KBM-7 (cell line): ENCODE measurements around the gene IARS2.
A peak's percentile ranks its signal among the peaks of the same experiment; 100 is the strongest.
"Not testable (repeated sequence)": the region's sequence is repeated elsewhere in the genome, so short reads cannot be mapped to it uniquely, and the experiment has no call there.

Experiments
- DNase-seq: peaks from one replicate; pipeline ENCODE4 v3.0.0-alpha.2; 2015
- in situ Hi-C: fragments of 300-500 bp; cut with MboI; formaldehyde crosslinking; loops from 2 replicates; pipeline ENCODE4 v1.14.3; 2020; ENCODE audit warnings: low sequenced_read_pairs, low pct_unique_long_range_greater_than_20kb, mixed read lengths

IARS2 gene

DNA sequence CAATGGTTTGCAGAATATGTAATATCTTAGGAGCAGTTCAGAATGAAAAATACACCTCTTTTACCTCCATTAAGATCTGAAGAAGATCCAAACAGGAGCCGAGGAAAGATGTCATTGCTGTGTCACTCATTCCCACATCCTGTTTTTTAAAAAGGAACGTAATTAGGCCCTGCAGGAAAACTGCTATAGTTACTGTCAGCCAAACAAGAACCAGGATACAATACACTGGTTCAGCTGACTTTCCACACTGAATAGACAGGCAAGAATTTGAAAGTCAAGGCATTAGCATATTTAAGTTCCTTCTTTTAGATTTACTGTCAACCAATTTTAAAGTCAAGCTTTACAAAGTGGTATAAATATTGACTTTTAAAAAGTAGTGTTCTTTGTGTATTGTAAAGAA is 63.8 kb downstream of the IARS2 start:
- in situ Hi-C loops, result no loop called here

DNA sequence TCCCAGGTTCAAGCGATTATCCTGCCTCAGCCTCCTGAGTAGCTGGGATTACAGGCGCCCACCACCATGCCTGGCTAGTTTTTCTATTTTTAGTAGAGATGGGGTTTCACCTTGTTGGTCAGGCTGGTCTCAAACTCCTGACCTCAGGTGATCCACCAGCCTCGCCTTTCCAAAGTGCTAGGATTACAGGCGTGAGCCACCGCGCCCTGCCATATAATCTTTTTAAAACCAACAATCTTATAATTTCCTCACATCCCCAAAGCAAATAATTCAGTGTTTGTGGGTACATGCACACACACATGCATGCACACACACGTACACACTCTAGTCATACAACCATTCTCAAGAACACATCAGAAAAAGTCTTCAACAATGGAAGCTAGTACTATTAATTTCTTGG is 64.6 kb downstream of the IARS2 start:
- in situ Hi-C loops, DNase-seq: not testable (repeated sequence)

More for the DNA sequence above, 63.8 kb downstream of the IARS2 start:
- DNase-seq, result no peak

DNA sequence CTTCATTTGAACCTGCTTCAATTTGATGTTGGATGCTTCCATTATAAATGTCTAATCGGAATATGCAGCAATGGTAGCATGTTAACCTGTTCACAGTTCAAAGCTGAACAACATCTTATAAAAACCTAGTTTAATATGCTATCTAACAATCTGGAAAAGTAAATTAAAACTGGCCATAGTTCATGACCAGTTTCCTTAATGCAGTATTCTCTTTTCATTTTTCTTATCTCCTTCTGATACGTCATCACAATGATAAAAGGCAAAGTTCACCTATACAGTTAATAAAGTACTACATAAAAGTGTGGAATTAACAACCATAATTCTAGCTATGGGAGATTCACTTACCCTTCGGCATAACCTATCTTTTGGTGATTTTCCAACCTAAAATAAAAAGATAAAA is 65.1 kb downstream of the IARS2 start:
- DNase-seq, result no peak
- in situ Hi-C loops, result no loop called here

DNA sequence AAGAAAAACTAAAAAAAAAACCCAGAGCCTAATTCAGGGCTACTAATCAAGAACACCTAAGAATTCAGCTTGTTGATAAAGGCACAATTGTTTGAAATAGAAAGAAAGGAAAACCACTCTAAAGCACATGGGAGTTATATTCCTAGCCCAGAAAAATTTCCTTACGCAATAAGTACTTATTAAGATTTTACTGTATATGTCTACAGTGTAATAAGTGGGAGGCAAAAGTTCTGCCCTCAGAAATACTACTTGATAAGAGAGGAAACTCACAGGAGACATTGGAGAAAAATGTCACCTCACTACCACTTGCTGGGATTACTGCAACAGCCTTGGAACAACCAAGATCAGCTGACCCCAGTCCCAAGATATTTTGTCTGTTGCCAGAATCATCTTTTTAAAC is 66.1 kb downstream of the IARS2 start:
- in situ Hi-C loops, result no loop called here
- DNase-seq, result no peak

DNA sequence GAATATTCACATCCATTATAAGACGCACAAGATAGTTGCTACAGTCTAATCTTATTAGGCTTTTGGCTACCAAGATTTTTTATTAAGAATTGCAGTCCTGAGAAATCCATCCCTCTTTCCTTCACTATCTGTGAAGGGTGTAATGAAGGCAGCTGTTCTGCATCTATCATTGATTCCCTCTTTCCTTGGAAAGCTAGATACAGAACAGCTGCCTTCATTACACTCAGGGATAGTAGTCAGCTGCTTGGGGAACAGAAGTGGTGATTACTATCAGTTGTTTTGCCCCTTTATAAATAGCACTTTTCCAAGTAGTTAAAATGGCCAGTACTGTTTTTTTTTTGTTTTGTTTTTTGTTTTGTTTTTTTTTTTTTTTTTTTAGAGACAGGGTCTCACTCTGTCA is 70.2 kb downstream of the IARS2 start:
- in situ Hi-C loops, result no loop called here
- DNase-seq, result no peak

DNA sequence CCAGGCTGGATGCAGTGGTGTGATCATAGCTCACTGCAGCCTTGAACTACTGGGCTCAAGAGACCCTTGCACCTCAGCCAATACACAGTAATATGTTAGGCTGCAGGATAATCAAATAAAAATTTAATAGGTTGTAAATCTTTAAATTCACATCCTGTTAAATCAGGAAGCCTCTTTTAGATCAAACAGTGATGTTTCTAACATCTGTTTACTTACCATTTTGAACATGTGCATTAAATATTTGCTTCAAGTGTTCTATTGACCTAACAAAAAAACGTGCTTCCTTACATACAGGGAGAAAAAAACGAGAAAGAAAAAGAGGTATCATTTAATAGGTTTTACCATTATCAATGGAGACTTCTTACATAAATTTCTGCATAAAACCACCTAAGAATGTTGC is 70.6 kb downstream of the IARS2 start:
- DNase-seq, result no peak
- in situ Hi-C loops, result no loop called here

DNA sequence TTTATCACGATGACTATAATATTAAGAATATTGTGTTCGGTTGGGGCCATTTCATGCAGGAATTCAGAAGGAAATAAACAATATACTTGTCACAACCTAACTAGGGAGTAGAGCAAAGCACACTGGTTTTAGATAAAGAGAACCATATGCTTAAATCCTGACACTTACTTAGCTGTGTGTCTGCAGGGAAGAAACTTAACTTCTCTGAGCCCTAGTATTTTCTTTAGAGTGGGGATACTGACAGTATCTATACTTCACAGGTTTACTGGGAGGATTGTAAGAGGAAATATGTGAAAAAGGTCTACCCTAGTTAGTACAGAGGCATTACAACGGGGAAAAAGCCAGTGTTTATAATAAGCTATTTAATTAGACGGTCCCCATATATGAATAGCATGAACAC is 72.9 kb downstream of the IARS2 start:
- no peak for DNase-seq
- in situ Hi-C loops, result no loop called here

DNA sequence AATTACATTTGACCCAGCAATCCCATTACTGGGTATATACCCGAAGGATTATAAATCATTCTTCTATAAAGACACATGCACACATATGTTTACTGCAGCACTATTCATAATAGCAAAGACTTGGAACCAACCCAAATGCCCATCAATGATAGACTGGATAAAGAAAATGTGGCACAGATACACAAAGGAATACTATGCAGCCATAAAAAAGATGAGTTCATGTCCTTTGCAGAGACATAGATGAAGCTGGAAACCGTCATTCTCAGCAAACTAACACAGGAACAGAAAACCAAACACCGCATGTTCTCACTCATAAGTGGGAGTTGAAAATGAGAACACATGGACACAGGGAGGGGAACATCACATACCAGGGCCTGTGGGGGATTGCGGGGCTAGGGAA is 76.0 kb downstream of the IARS2 start:
- DNase-seq, in situ Hi-C loops: not testable (repeated sequence)

DNA sequence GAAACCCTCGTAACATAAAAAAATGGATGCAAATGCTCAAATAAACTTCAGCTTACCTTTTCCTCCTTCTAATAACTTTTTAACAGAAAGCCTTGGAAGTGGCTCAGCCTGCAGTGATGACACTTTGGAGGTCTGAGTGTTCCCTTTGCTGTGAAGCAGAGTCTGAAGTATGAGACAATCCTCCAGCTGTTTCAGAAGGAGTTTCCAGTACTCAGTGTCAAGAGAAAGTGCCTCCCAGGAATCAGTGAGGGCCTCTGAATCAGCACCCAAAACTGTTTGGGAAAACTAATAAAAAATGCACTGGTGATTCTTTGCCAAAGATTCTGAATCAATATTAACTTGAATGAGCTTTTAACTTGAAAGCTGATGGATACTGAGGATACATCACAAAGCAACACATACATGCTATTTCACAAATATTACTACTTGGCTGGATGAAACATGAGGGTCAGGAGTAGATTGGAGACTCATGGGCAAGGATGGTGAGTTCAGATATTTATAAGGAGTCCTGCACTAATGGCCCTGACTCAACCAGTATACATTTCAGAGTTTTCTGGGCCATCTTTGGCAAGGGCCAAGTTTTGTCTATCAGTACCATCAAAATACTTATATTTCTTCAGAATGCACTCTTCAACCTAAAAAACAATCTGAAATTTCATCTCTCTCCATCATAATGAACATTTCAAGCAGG is 77.0 kb downstream of the IARS2 start:
- in situ Hi-C loops, result no loop called here
- DNase-seq, result no peak

DNA sequence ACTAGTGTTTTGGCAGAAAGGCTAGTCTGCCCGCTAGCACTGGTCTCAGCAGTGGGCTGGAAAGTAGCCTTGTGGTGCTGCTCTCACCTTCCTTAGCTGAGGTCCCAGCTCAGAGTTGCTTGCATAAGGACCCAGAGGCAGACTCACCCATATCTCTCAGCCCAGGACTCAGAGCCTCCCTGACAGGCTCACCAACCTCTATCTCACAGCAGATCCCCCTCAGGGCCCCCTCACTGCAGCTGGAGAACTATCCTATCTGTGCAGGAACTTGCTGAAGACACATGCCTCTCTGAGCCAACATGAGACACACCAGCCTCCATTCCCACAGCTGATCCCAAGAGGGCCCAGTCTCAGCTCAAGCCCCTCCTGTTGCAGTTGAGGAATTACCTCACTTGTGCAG is 82.6 kb downstream of the IARS2 start:
- DNase-seq, result no peak
- in situ Hi-C loops, result no loop called here

DNA sequence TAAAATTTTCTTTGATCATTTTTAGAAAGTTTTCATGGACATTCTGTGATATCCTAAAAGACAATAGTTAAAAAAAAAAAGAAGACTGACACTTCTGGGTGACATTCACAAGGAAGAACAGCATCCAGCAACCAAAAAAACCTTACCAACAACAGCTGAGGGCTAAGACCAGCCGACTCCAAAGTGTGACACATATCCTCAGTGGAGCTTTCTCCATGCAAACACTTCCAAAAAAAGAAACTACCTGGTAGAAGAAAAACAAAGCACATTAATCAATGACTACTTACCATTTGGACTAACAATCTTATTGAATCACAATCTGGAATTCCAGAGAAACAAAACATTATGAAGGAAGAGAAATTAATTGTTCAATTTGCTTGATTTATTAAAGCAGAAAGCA is 88.2 kb downstream of the IARS2 start:
- no peak for DNase-seq
- in situ Hi-C loops, result no loop called here

DNA sequence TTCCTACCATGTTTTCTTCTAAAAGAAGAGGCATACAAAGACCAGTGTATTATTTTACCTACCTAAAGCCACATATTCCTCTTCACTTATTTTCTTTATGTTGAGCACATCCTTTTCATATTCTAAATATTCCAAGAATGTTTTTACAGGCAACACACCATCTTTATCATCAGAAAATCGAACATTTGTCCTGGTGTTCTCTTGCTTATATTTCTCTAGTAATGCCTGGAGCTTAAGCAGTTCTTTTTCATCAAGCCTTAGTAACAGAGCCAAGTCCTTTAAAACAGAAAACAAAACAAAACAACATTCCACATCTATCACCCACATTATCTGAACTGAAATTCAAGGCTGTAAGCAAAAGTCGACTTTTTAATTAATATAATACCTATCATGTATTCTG is 88.7 kb downstream of the IARS2 start:
- in situ Hi-C loops, result no loop called here

DNA sequence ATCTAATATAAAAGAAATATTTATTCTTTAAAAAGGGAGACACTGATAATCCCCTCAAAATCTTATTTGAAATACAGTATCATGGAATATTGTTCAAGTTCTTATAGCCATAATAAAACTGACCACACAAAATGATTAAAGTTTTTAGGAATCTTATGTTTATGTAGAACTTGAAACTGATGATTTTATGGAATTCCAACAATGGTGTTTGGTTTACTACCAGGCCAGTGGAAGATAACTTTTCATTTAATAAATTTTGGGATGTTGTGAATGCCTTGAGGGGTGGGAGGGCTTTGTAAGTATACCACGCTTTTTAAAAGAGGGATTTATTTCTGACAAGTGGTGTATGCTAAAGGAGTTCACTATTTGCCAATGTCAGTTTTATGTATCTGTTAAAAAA is 90.6 kb downstream of the IARS2 start:
- no peak for DNase-seq
- in situ Hi-C loops, result no loop called here

More for the DNA sequence above, 88.7 kb downstream of the IARS2 start:
- no peak for DNase-seq

DNA sequence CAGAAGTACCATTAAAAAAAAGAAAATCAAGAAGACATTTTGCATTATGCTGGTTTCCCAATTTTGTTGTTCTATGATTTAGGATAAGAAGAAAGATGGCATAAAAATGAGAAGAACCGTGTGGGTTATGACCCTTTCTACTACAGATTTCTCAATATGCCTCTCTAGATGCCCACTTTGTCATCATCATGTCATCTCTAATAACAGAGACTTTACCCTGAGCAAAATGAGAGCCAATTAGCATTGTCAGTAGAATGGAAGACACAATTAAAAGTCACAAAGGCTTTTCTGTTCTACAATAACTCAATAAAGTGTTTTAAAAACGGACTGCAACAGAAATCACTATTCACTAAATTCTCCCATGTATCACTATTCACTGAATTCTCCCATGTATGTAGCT is 92.8 kb downstream of the IARS2 start:
- in situ Hi-C loops, result no loop called here

DNA sequence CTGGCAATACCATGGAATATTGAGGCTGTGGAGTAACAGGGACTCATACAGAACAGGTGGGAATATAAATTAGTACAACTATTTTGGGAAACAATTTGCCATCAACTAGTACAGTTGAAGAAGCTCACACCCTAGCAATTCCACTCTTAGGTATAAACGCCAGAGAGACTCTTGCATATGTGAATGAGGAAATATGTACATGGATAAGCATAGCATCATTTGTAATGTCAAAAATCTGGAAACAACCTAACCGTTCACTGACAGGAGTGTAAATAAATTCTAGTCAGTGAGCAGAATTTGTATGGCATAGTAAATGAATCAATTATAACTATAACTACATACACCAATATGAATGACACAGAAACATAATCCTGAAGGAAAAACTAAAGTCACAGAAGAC is 94.6 kb downstream of the IARS2 start:
- in situ Hi-C loops, result no loop called here
- DNase-seq, result no peak

More for the DNA sequence above, 92.8 kb downstream of the IARS2 start:
- DNase-seq, result no peak

DNA sequence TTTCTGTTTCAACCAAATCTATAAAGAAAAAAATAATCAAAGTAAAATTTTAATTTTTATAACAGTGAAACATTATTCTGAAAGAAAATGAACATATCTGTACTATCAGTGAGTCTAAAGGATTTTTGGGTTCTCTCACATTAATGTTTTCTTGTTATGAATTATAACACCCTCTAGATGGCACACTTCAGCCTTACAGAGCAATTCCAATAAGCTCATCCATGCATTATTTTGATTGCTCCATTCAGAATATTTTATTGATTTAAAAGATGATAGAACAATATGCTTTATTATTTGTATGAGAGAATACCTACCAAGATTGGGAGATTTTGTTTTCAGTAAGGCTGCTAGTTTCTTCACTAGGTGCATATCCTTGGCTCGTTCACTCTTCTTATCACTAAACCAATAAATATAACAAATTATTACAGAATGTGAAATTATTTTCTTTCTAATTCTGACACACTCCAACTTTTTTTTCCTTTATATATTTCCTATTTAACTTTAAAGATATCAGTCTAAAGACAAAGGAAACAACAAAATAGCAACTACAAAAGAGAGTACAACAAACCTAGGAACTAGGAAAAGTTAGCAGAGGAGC is 95.9 kb downstream of the IARS2 start:
- DNase-seq, result peak; percentile 46
- in situ Hi-C loops, result no loop called here

DNA sequence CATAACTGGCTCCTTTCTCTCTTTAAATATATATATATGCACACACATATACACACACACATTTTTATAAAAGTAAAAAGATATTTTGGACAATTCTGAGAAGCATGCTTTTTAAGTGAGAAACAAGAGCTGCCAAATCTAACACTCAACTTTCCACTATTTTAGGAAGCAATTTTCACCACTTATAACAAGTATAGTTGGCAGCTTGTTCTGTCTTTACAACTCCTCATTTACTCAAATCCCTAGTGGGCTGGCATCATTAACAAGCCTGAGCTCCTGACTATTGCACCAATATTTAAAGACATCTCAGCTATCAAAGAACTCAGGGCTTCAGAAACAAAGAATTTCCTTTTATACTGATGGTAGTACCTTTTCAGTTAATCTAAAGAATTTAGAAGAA is 101.8 kb downstream of the IARS2 start:
- no peak for DNase-seq
- in situ Hi-C loops, result no loop called here
